Nephron progenitor cell (in vitro differentiated cells): ENCODE measurements around the gene TCAP.

ENCODE experiments used
- DNase-seq: peaks from one replicate; pipeline ENCODE4 v3.0.0; 2021
- H3K27ac Mint-ChIP-seq: 2 replicates; pipeline ENCODE4 v1.8.0; 2021; ENCODE audit warnings: mild to moderate bottlenecking, moderate library complexity, mixed read lengths
- H3K27me3 Mint-ChIP-seq: 2 replicates; pipeline ENCODE4 v1.8.0; 2021; ENCODE audit warnings: mild to moderate bottlenecking, low read depth, mixed read lengths; ENCODE audit not compliant: poor library complexity
- H3K36me3 Mint-ChIP-seq: 2 replicates; pipeline ENCODE4 v1.8.0; 2021; ENCODE audit warnings: low read depth, mixed read lengths
- H3K4me1 Mint-ChIP-seq: 2 replicates; pipeline ENCODE4 v1.8.0; 2021; ENCODE audit warnings: mixed read lengths
- H3K4me3 Mint-ChIP-seq: 2 replicates; pipeline ENCODE4 v1.8.0; 2021; ENCODE audit warnings: mild to moderate bottlenecking, moderate library complexity, mixed read lengths
- H3K9me3 Mint-ChIP-seq: 2 replicates; pipeline ENCODE4 v1.8.0; 2021; ENCODE audit warnings: mild to moderate bottlenecking, moderate library complexity, mixed read lengths
- CTCF ChIP-seq: fragments of 200-600 bp; sonication (generic); IDR thresholded peaks from 2 replicates; pipeline ENCODE4 v1.5.0; 2021; ENCODE audit warnings: antibody characterized with exemption

Gene TCAP

GRCh38 chr17:39666231-39666600 is 1.1 kb downstream of the TCAP start:
- Mint-ChIP-seq H3K9me3 (no peaks in the 10 kb centered on the region), H3K27me3 (peaks cover 49% of the 10 kb centered on the region), H3K4me1 (peaks cover 21% of the 10 kb centered on the region), H3K36me3 (no peaks in the 10 kb centered on the region), H3K4me3 (no peak overlapping the region), H3K27ac (no peak overlapping the region)
- no peak for DNase-seq
- TF ChIP-seq CTCF = no peak

- Mint-ChIP-seq H3K4me3 (peak overlapping the region; percentile 34), H3K9me3 (no peaks in the 10 kb centered on the region), H3K4me1 (peaks cover 21% of the 10 kb centered on the region), H3K27me3 (peaks cover 49% of the 10 kb centered on the region), H3K27ac (no peak overlapping the region), H3K36me3 (no peaks in the 10 kb centered on the region)
- no peak for TF ChIP-seq CTCF
- DNase-seq = no peak
Measured at GRCh38 chr17:39666601-39667261, 1.6 kb downstream of the TCAP start.

- no peak for TF ChIP-seq CTCF
- Mint-ChIP-seq H3K27me3 (peaks cover 49% of the 10 kb centered on the region), H3K27ac (no peak overlapping the region), H3K4me3 (peak overlapping the region; percentile 59), H3K4me1 (peaks cover 21% of the 10 kb centered on the region), H3K9me3 (no peaks in the 10 kb centered on the region), H3K36me3 (no peaks in the 10 kb centered on the region)
- DNase-seq = peak; percentile 44
Measured at GRCh38 chr17:39667262-39667944, 2.3 kb downstream of the TCAP start.

GRCh38 chr17:39667945-39668924 is 3.1 kb downstream of the TCAP start, which contains the start of gene PNMT:
Gene PNMT (plus strand): TSS chr17:39668453. CDS start chr17:39668476, 23 bp downstream.
- Mint-ChIP-seq H3K9me3 (no peaks in the 10 kb centered on the region), H3K4me3 (peak within 1 kb of the TSS; percentile 59), H3K27ac (no peak within 1 kb of the TSS), H3K36me3 (no peaks in the 10 kb centered on the region), H3K4me1 (peaks cover 21% of the 10 kb centered on the region), H3K27me3 (peaks cover 49% of the 10 kb centered on the region)
- peak; percentile 56 for TF ChIP-seq CTCF
- DNase-seq = peak; percentile 84

GRCh38 chr17:39669897-39670735 is 5.0 kb downstream of the TCAP start:
- Mint-ChIP-seq H3K9me3 (no peaks in the 10 kb centered on the region), H3K4me3 (no peak overlapping the region), H3K4me1 (peaks cover 17% of the 10 kb centered on the region), H3K27ac (no peak overlapping the region), H3K27me3 (peaks cover 49% of the 10 kb centered on the region), H3K36me3 (no peaks in the 10 kb centered on the region)
- TF ChIP-seq CTCF = no peak
- no peak for DNase-seq
